Neural cell (in vitro differentiated cells): Measurements from ENCODE around the gene KANSL3.

ENCODE experiments used
- RAD21 ChIP-seq: fragments of 450-650 bp; conservative IDR thresholded peaks from 2 replicates; pipeline ENCODE4 v1.6.1; 2014; ENCODE audit warnings: antibody characterized with exemption, mild to moderate bottlenecking, moderate library complexity
- SMC3 ChIP-seq: fragments of 450-650 bp; conservative IDR thresholded peaks from 2 replicates; pipeline ENCODE4 v1.6.1; 2014; ENCODE audit warnings: antibody characterized with exemption, mild to moderate bottlenecking, moderate library complexity; ENCODE audit not compliant: poor library complexity
- TF ChIP-seq, protein P1 (sequence below): fragments of 450-650 bp; IDR thresholded peaks from 2 replicates; pipeline ENCODE4 v1.5.1; 2014; ENCODE audit warnings: antibody characterized with exemption, mild to moderate bottlenecking, moderate library complexity; ENCODE audit not compliant: poor library complexity, severe bottlenecking

DNA sequence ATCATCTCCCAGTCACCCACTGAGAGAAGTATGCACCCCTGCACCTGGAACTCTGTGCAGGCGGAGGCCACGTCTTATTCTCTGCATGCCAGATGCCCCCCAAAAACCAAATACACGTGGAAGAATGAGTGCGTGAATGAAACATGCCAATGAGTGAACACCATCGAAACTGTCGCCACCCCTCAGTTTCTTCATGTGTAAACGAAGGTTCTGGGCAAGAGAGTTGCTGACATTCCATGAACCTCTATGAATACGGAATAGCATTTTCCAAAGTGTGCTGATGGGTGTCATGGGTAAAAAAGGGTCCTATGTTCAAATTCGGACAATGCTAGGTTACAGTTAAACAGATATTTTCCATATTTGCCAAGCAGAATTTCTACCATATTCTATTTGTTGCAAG is 24.2 kb upstream of the KANSL3 start:
- TF ChIP-seq, protein P1, sequence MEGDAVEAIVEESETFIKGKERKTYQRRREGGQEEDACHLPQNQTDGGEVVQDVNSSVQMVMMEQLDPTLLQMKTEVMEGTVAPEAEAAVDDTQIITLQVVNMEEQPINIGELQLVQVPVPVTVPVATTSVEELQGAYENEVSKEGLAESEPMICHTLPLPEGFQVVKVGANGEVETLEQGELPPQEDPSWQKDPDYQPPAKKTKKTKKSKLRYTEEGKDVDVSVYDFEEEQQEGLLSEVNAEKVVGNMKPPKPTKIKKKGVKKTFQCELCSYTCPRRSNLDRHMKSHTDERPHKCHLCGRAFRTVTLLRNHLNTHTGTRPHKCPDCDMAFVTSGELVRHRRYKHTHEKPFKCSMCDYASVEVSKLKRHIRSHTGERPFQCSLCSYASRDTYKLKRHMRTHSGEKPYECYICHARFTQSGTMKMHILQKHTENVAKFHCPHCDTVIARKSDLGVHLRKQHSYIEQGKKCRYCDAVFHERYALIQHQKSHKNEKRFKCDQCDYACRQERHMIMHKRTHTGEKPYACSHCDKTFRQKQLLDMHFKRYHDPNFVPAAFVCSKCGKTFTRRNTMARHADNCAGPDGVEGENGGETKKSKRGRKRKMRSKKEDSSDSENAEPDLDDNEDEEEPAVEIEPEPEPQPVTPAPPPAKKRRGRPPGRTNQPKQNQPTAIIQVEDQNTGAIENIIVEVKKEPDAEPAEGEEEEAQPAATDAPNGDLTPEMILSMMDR, result no peak
- TF ChIP-seq SMC3 (no peak), RAD21 (no peak)
